ENCODE data around the gene TESMIN.

- no peak for TF ChIP-seq CTCF (IDR thresholded peaks at IDR 0.05; ENCODE audit: low read depth, low read length)
- TF ChIP-seq POLR2A (IDR thresholded peaks at IDR 0.05; ENCODE audit: extremely low read depth, insufficient read length): no peak
- no peak for TF ChIP-seq MAX (IDR thresholded peaks at IDR 0.05; ENCODE audit: low read depth, low read length)
Measured at GRCh38 chr11:68680541-68681231, 70.6 kb downstream of the TESMIN start.
